Spleen (tissue), 11 donors: ENCODE data around the gene FSTL4. TPM values are rescaled to one million over a fixed set of nuclear protein-coding genes. Genes with fewer than 3 reads are reported as not detected.

Experiments used
- DNase-seq: peaks from one replicate; pipeline ENCODE4 v3.0.0-alpha.2; 2020
- H3K27ac ChIP-seq, 8 donors: fragments of 200-600 bp; sonication (generic) in 7 of 8; 1 replicate in 4 of 8; 2 replicates in 4 of 8; pipeline versions ENCODE4 v1.5.0 to v1.8.0; 2016 to 2021; ENCODE audit warnings: inconsistent platforms in 4 of 8, mild to moderate bottlenecking in 4 of 8, moderate library complexity in 1 of 8
- H3K27me3 ChIP-seq, 7 donors: fragments of 200-600 bp; sonication (generic) in 6 of 7; replicated peaks in 1 of 7; 1 replicate in 4 of 7; 2 replicates in 3 of 7; pipeline versions ENCODE4 v1.5.0 to v1.8.0; 2016 to 2021; ENCODE audit warnings: inconsistent platforms in 3 of 7, mild to moderate bottlenecking in 1 of 7
- H3K36me3 ChIP-seq, 6 donors: fragments of 200-600 bp; sonication (generic) in 5 of 6; 1 replicate in 4 of 6; 2 replicates in 2 of 6; pipeline versions ENCODE4 v1.5.0 to v1.8.0; 2016 to 2021; ENCODE audit warnings: inconsistent platforms in 2 of 6
- H3K4me1 ChIP-seq, 6 donors: fragments of 200-600 bp; sonication (generic) in 5 of 6; 1 replicate in 3 of 6; 2 replicates in 3 of 6; pipeline versions ENCODE4 v1.5.0 to v1.8.0; 2016 to 2021; ENCODE audit warnings: inconsistent platforms in 3 of 6
- H3K4me3 ChIP-seq, 8 donors: fragments of 200-600 bp; sonication (generic) in 7 of 8; 1 replicate in 4 of 8; 2 replicates in 4 of 8; pipeline versions ENCODE4 v1.5.0 to v1.8.0; 2016 to 2021; ENCODE audit warnings: inconsistent platforms in 4 of 8, mild to moderate bottlenecking in 4 of 8, moderate library complexity in 2 of 8
- H3K9me3 ChIP-seq, 8 donors: fragments of 200-600 bp; sonication (generic) in 7 of 8; 1 replicate in 4 of 8; 2 replicates in 4 of 8; pipeline versions ENCODE4 v1.5.0 to v1.8.0; 2016 to 2021; ENCODE audit warnings: inconsistent platforms in 4 of 8
- CTCF ChIP-seq, 11 experiments: fragments of 200-600 bp in 7 of 11; fragments of 450-650 bp in 4 of 11; sonication (generic) in 4 of 11; IDR thresholded peaks in 8 of 11; conservative IDR thresholded peaks in 3 of 11; 1 replicate in 7 of 11; 2 replicates in 4 of 11; pipeline versions ENCODE4 v1.4.0 to v1.8.0; 2016 to 2021; ENCODE audit warnings: antibody characterized with exemption in 11 of 11, inconsistent platforms in 4 of 11, mild to moderate bottlenecking in 1 of 11
- POLR2A ChIP-seq, 3 donors: fragments of 450-650 bp; IDR thresholded peaks; one replicate each; pipeline ENCODE4 v1.5.1; 2017; ENCODE audit warnings: antibody characterized with exemption in 3 of 3, mild to moderate bottlenecking in 1 of 3
- POLR2AphosphoS5 ChIP-seq, 3 donors: sonication (generic); formaldehyde crosslinking; IDR thresholded peaks; one replicate each; pipeline ENCODE4 v1.5.1; 2017; ENCODE audit warnings: antibody characterized with exemption in 3 of 3
- WGBS, 5 donors: extraction: QIAGEN DNeasy Blood & Tissue Kit in 3 of 5; methylation state at CpG; one replicate each; pipeline versions ENCODE4 v1.1.5 to v1.1.7; 2013 to 2018; 5-methylcytosine and 5-hydroxymethylcytosine counted together
- intact Hi-C: fragments of 100-400 bp; cut with DNase I; formaldehyde crosslinking; loops from one replicate; pipeline ENCODE4 v1.15.0; 2023; ENCODE audit warnings: low total_unique reads
- polyA plus RNA-seq, 3 donors: library from polyadenylated mRNA; stranded (reverse); fragments of 200-250 nt; gene quantifications; one replicate each; pipeline ENCODE4 v1.2.1, GENCODE V29; 2013
- total RNA-seq, 7 donors: library from RNA; depleted of rRNA in 3 of 7; stranded (reverse); fragments of >200 nt in 3 of 7; fragmentation: NEBNext Ultra II Directional in 4 of 7; extraction: Animal tissue kit (Norgen Biotek cat#: 25700) in 4 of 7; gene quantifications; one replicate each; pipeline versions ENCODE4 v1.1.0 to v1.2.1, GENCODE V29; 2016 to 2021
- donor health status: healthy with polysubstance abuse.
- donor health status: DM: no; HTN: no; CAD: no; lungs with moderate emphysema.
- donor health status: DM: no; HTN: no; CAD: no.
- donor health status: Bipolar disorder and iron deficiency.
- donor health status: healthy.
- donor health status: DM: no; HTN: no; CAD: no.
- donor health status: DM: yes; HTN: yes; CAD: no.

The FSTL4 gene
- total and polyA plus RNA-seq, 10 donors, result under 0.01 to 1.0 (median 0.37) TPM; not detected in 4

GRCh38 chr5:133296624-133297023 lies 315.7 kb downstream of the FSTL4 start:
- no peak overlapping the region for H3K27ac ChIP-seq
- H3K4me3 ChIP-seq, result no peak overlapping the region
- H3K27me3 ChIP-seq, result peaks cover 0 to 12% (median 0%) of the 10 kb centered on the region in 7 donors
- intact Hi-C loops, result no loop called here
- WGBS, 5 donors, result 75 to 85% (median 78%) methylated on average over 5 of the region's 5 CpGs
- no peaks in the 10 kb centered on the region for H3K4me1 ChIP-seq
- TF ChIP-seq POLR2AphosphoS5 (IDR thresholded peaks at IDR 0.05), result no peak
- no peak for TF ChIP-seq POLR2A (IDR thresholded peaks at IDR 0.05)
- TF ChIP-seq CTCF (IDR thresholded peaks at IDR 0.05 in 8 of 11, conservative IDR thresholded peaks at IDR 0.05 in 3 of 11), result no peak
- H3K9me3 ChIP-seq, result no peaks in the 10 kb centered on the region
- no peak for DNase-seq
- H3K36me3 ChIP-seq, result no peaks in the 10 kb centered on the region

GRCh38 chr5:133295520-133295919 lies 316.8 kb downstream of the FSTL4 start:
- H3K4me1 ChIP-seq, result no peaks in the 10 kb centered on the region
- no peak for DNase-seq
- WGBS, 5 donors, result 80 to 96% (median 90%) methylated on average over 3 of the region's 3 CpGs
- H3K27me3 ChIP-seq, result peaks cover 0 to 12% (median 0%) of the 10 kb centered on the region in 7 donors
- no peak overlapping the region for H3K27ac ChIP-seq
- no peak overlapping the region for H3K4me3 ChIP-seq
- TF ChIP-seq CTCF (IDR thresholded peaks at IDR 0.05 in 8 of 11, conservative IDR thresholded peaks at IDR 0.05 in 3 of 11) (no peak), POLR2AphosphoS5 (IDR thresholded peaks at IDR 0.05) (no peak), POLR2A (IDR thresholded peaks at IDR 0.05) (no peak)
- H3K36me3 ChIP-seq, result no peaks in the 10 kb centered on the region
- no peaks in the 10 kb centered on the region for H3K9me3 ChIP-seq
- intact Hi-C loops, result no loop called here

DNA sequence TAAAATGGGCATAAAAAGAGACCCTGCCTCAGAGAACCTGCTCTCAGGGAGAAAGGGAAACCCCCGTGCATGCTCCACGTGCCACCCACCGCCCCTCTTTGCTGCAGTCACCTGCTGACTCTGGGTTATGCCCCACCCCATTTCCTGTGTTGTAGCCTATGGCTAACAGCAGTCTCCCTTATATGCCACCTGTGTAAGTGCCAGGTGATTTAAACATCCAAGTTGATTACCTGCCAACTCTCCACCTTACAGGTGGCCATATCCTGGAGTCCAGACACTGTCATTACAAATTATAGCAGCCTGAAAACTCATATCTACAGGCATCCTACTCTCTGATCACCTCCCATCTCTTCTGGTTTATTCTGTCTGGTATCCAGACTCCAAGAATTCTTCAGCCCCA lies 318.0 kb downstream of the FSTL4 start:
- Histone ChIP-seq H3K9me3 (no peaks in the 10 kb centered on the region), H3K4me1 (no peaks in the 10 kb centered on the region), H3K27me3 (peaks cover 0 to 12% (median 0%) of the 10 kb centered on the region in 7 donors), H3K4me3 (no peak overlapping the region), H3K27ac (no peak overlapping the region), H3K36me3 (no peaks in the 10 kb centered on the region)
- 44 to 65% (median 53%) methylated on average over 3 of the region's 3 CpGs for WGBS, 5 donors
- TF ChIP-seq CTCF (IDR thresholded peaks at IDR 0.05 in 8 of 11, conservative IDR thresholded peaks at IDR 0.05 in 3 of 11) (no peak), POLR2AphosphoS5 (IDR thresholded peaks at IDR 0.05) (no peak), POLR2A (IDR thresholded peaks at IDR 0.05) (no peak)
- no peak for DNase-seq
- intact Hi-C loops, result no loop called here

- no peaks in the 10 kb centered on the region for H3K36me3 ChIP-seq
- H3K27ac ChIP-seq, result no peak overlapping the region
- 77 to 82% (median 78%) methylated on average over 7 of the region's 7 CpGs for WGBS, 5 donors
- H3K4me1 ChIP-seq, result no peaks in the 10 kb centered on the region
- intact Hi-C loops, result no loop called here
- TF ChIP-seq CTCF (IDR thresholded peaks at IDR 0.05 in 8 of 11, conservative IDR thresholded peaks at IDR 0.05 in 3 of 11), result no peak
- no peak for TF ChIP-seq POLR2A (IDR thresholded peaks at IDR 0.05)
- no peak for TF ChIP-seq POLR2AphosphoS5 (IDR thresholded peaks at IDR 0.05)
- no peak for DNase-seq
- no peaks in the 10 kb centered on the region for H3K9me3 ChIP-seq
- no peak overlapping the region for H3K4me3 ChIP-seq
- peaks cover 0 to 12% (median 0%) of the 10 kb centered on the region in 7 donors for H3K27me3 ChIP-seq
Observed at GRCh38 chr5:133293960-133294359, 318.4 kb downstream of the FSTL4 start.
